GM12875 (cell line): ENCODE data around the gene NUPR1.

Experiments
- H3K4me3 ChIP-seq: one replicate; pipeline ENCODE4 v1.5.1; 2011; ENCODE audit warnings: low read depth, low read length, control low read depth
- TF ChIP-seq, protein P1 (sequence below): IDR thresholded peaks from 2 replicates; pipeline ENCODE4 v1.5.1; 2011; ENCODE audit warnings: low read depth, mild to moderate bottlenecking, control low read depth, inconsistent platforms, low read length, moderate library complexity, borderline replicate concordance; ENCODE audit not compliant: insufficient read depth

The NUPR1 gene

DNA sequence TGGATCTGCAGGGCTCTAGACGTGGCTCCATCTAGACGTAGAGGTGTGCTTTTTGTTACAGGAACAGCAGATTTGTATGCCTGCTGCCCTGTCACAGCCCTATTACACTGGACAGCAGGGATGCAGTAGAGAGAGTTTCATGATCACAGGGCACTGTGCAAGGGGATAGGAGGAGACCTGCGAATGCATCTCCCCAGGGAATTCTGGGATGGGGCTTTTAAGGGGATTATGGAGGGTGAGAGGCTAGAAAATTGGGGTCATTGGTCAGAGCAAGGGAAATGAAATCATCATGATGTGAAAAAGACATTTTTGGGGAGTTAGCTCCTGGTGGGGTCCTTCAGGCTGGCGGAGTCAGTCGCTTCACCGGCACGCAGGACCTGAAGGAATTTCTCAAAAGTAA lies 3.9 kb upstream of the NUPR1 start:
- TF ChIP-seq, protein P1, sequence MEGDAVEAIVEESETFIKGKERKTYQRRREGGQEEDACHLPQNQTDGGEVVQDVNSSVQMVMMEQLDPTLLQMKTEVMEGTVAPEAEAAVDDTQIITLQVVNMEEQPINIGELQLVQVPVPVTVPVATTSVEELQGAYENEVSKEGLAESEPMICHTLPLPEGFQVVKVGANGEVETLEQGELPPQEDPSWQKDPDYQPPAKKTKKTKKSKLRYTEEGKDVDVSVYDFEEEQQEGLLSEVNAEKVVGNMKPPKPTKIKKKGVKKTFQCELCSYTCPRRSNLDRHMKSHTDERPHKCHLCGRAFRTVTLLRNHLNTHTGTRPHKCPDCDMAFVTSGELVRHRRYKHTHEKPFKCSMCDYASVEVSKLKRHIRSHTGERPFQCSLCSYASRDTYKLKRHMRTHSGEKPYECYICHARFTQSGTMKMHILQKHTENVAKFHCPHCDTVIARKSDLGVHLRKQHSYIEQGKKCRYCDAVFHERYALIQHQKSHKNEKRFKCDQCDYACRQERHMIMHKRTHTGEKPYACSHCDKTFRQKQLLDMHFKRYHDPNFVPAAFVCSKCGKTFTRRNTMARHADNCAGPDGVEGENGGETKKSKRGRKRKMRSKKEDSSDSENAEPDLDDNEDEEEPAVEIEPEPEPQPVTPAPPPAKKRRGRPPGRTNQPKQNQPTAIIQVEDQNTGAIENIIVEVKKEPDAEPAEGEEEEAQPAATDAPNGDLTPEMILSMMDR: no peak
- H3K4me3 ChIP-seq: no peak overlapping the region

DNA sequence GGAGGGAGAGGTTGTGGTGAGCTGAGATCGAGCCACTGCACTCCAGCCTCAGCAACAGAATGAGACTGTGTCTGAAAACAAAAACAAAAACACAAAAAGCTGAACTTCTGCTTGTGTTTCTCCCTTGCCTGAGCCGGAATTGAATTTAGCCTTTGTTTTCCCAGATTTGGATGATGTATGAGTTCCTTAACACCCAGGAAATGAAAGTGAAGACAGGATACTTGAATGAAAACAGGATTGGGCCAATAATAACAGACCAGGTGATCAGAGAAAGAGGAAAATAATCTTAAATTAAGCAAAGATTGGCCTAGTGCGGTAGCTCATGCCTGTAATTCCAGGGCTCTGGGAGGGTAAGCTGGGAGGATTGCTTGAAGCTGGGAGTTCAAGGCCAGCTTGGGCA lies 1.6 kb upstream of the NUPR1 start:
- no peak overlapping the region for H3K4me3 ChIP-seq
- TF ChIP-seq, protein P1: no peak

DNA sequence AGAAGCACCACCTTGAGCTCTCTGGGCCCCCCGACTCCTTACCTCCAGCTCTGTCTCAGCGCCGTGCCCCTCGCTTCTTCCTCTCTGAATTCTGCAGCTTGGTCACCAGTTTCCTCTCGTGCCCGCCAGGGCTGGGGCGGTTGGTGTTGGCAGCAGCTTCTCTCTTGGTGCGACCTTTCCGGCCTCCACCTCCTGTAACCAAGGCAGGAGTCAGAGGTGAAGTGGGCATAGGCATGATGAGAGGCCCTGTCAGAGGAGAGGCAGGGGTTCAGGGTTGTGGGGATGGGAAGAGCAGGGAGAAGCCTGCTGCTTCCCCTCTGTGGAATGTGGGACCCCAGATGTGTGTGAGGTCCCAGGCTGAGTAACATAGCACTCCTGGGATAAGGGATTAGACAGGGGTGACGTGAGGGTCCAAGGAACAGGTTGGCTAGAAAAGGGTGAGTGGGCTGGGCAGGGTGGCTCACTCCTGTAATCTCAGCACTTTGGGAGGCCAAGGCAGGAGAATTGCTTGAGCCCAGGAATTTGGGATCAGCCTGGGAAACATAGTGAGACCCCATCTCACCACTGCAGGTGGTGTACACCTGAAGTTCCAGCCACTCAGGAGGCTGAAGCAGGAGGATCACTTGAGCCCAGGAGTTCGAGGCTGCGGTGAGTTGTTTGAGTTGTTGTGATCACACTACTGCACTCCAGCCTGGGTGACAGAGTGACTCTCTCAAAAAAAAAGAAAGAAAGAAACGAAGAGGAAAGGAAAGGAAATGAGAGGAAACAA lies 626 bp downstream of the NUPR1 start:
- TF ChIP-seq, protein P1: no peak
- H3K4me3 ChIP-seq: no peak overlapping the region

DNA sequence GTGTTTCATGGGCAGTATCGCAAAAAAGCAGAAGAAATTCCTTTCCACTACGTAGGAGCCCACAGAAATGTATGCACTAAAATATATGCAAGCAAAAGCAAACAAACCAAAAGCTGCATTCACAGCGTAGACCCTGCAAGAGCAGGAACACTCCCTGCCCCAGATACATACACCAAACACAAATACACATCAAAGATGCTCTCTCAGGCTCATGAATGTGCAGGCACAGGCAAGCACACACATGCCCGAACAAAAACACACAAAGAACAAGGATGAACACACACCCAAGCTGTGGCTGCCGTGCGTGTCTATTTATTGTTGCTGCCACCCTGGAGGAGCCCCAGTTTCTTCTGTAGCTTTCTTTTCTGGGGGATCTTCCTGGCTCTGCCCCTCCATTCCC lies 1.7 kb downstream of the NUPR1 start:
- TF ChIP-seq, protein P1: no peak
- no peak overlapping the region for H3K4me3 ChIP-seq

DNA sequence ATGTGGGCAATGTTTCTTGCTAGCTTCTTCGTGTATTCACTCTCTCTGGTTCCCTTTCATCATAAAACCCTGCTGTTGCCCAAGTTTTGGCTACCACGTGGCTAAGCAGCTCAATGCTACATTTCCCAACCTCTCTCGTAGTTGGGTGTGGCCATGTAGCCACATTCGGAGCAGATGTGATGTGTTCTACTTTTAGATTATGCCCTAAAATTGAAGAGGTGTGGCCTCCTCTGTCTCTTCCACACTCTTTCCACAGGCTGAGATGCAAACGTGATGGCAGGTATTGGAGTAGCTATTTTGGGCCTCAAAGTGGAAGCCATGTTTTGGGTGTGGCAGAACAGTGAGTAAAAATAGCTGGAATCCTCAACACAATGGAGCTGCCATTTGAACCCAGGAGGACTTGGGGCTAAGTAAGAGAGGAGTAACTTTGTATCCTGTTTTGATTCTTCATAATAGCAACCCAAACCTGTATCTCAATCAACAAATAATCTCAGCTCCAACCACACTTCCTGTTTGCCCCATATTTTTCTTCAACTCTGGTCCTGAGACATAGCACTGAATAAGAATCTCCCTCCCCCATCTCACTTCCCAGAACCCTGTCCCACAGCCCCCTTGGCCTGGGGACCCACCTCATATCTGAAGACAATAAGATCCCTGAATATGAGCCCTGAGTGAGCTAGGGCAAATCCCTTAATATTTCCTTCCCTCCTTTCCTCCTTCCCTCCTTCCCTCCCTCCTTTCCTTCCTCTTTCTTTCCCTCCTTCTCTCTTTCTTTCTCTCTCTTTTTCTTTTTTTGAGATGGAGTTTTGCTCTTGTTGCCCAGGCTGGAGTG lies 4.0 kb downstream of the NUPR1 start:
- no peak overlapping the region for H3K4me3 ChIP-seq
- TF ChIP-seq, protein P1: no peak

DNA sequence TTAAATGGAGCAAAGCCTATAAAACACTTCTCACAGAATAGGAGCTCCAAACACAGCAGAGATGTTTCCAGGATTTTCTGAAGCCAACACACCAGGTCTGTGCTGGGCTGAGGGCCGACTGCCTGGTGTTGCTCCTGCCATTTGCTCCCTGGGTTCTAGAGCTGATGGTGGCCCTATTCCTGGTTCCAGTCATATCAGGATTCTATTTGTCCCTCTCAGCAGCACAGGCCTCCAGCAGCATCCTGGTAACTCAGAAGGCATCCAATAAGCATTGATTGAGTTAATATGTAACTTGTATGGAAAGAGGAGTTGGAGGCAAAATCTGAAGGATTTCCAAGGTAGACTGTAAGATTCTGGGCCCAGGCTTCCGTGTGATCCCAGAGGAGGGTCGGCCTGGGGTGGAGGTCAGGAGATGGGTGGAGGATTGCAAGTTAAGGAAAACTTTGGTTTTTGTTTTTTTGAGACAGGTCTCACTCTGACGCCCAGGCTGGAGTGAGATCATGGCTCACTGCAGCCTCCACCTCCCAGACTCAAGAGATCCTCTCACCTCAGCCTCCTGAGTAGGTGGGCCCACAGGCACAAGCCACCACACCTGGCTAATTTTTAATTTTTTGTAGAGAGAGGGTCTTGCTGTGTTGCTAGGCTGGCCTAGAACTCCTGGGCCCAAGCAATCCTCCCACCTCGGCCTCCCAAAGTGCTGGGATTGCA lies 5.7 kb downstream of the NUPR1 start:
- H3K4me3 ChIP-seq: no peak overlapping the region

More for the DNA sequence above, 5.7 kb downstream of the NUPR1 start:
- TF ChIP-seq, protein P1: no peak
